Cardiac septum (tissue), 1 donor: Measurements from ENCODE around the gene PPP1R37. TPM values are rescaled to one million over a fixed set of nuclear protein-coding genes. Genes with fewer than 3 reads are reported as not detected.

ENCODE experiments used
- DNase-seq: peaks from one replicate; pipeline ENCODE4 v3.0.0-alpha.2; 2020; ENCODE audit warnings: low spot score
- intact Hi-C: fragments of 100-400 bp; cut with DNase I; formaldehyde crosslinking; loops from one replicate; pipeline ENCODE4 v1.14.0; 2022
- total RNA-seq: library from RNA; stranded (reverse); fragmentation: NEBNext Ultra II Directional; extraction: Animal tissue kit (Norgen Biotek cat#: 25700); gene quantifications from one replicate; pipeline ENCODE4 v1.2.1, GENCODE V29; 2021
- donor health status: DM: no; HTN: no; CAD: no.

The PPP1R37 gene
- total RNA-seq, 1 donor from 2014 or later, result 18.6 TPM

GRCh38 chr19:45175515-45176345 lies 82.8 kb downstream of the PPP1R37 start:
- intact Hi-C loops, result loop anchor here (5.0 kb wide), 2 partner anchors 83 to 98 kb away; partner anchors contain the start of genes GEMIN7, PPP1R37 and ZNF296
- DNase-seq, result no peak

DNA sequence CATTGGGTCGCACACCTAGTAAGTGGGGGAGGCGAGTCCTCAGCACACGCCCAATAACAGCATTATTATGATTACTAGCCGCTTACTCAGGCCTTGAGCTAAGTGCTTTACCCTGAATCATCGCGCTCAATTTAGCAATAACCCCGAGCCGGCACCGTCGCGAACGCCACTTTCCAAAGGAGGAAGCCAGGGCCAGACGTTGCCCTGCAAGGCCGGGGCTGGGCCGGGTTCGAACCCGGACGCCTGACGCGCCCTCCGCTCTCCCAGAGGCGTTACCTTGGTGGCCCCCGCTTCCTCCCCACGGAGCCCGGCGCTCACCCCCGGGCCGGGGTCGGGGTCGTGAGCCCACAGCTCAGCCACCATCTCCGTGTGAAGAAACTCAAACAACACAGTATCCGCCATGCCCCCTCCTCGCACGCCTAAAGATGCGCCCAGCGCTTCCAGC lies 84.9 kb downstream of the PPP1R37 start, which contains the start of gene TRAPPC6A:
TSS of gene TRAPPC6A (minus strand) at position 421 of the 445 bp plus-strand sequence. CDS start at position 402, 19 bp downstream.
- DNase-seq, result no peak
- intact Hi-C loops, result loop anchor here (5.0 kb wide), 2 partner anchors 86 to 101 kb away; partner anchors contain the start of genes GEMIN7, PPP1R37 and ZNF296

GRCh38 chr19:45178262-45179071 lies 85.5 kb downstream of the PPP1R37 start, which contains the start of gene BLOC1S3:
TSS of gene BLOC1S3 (plus strand) at chr19:45178784. CDS start at chr19:45179297, 513 bp downstream.
- intact Hi-C loops, result loop anchor here (5.0 kb wide), 2 partner anchors 86 to 101 kb away; partner anchors contain the start of genes GEMIN7, PPP1R37 and ZNF296
- peak; percentile 100 for DNase-seq

GRCh38 chr19:45179072-45179891 lies 86.3 kb downstream of the PPP1R37 start:
- intact Hi-C loops, result loop anchor here (5.0 kb wide), 2 partner anchors 87 to 102 kb away; partner anchors contain the start of genes GEMIN7, PPP1R37 and ZNF296
- DNase-seq, result no peak

DNA sequence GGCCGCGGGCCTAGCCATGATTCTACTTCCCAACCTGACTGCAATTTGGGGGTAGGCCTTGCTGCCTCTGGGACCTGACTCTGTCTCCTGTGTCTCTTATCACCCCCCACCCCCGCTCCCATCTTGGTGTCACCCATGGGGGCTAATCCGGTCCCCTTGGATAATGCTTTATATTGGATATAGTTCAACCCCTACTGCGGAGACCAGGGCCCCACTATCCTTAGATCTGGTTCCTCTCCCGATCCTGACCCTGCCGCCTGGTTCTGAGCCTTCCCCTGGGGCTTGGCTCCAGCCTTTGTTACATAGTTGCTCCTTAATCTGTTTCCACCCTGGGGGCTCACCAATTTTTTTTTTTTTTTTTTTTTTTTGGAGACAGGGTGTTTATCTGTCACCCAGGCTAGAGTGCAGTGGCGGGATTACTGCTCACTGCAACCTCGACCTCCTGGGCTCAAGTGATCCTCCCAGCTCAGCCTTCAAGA lies 87.0 kb downstream of the PPP1R37 start:
- intact Hi-C loops, result loop anchor here (5.0 kb wide), 2 partner anchors 88 to 103 kb away; partner anchors contain the start of genes GEMIN7, PPP1R37 and ZNF296
- DNase-seq, result no peak

- intact Hi-C loops, result no loop called here
- DNase-seq, result no peak
These were observed 88.0 kb downstream of the PPP1R37 start for GRCh38 chr19:45180936-45181335.

DNA sequence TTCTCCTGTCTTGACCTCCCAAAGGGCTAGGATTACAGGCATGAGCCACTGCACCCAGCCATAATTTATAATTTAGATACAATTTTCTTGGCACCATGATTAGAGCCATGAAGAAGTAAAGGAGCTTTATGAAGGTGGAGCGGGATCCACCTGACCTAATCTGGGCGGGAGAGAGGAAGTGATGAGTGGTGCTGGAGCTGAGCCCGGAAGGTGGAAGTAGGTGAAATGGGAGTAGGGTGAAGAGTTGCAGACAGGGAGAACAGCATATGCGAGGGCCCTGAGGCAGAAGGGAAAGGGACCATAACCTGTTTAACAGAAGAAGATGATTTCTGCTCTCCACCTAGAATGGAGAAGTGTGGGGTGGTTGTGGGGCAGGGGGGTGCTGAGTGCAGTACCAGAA lies 89.8 kb downstream of the PPP1R37 start:
- intact Hi-C loops, result no loop called here

GRCh38 chr19:45184115-45184514 lies 91.1 kb downstream of the PPP1R37 start:
- no peak for DNase-seq
- intact Hi-C loops, result no loop called here

More for the DNA sequence above, 89.8 kb downstream of the PPP1R37 start:
- no peak for DNase-seq

DNA sequence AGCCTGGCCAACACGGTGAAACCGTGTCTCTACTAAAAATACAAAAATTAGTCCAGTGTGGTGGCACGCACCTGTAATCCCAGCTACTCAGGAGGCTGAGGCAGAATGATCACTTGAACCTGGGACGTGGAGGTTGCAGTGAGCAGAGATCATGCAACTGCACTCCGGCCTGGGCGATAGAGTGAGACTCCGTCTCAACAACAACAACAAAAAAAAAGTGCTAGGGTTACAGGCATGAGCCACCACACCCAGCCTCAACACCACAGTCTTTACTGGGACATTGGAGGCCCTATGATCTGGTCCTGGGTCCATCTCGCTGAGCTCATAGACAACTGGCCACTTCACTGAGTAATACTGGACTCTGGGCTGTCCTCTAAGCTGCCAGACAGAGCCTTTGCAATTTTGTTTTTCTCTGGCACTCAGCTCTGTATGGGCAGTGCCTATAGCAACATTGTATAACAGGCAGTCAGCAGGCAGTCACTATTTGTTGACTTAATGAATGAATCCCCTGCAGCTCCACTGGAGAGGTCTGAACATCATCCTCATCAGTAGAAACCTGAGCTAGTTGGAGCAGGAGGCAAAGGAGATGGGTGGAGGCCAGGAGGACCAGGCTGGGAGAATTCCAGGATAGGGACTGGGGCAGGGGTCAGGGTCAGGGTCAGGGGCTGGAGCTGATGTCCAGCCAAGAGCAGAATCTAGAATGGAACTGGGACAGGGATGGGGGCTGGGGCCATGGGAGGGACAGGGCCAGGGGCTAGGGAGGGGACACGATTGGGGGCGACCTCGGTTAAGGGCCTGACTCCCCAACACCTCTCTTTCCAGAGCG lies 93.7 kb downstream of the PPP1R37 start:
- intact Hi-C loops, result no loop called here

DNA sequence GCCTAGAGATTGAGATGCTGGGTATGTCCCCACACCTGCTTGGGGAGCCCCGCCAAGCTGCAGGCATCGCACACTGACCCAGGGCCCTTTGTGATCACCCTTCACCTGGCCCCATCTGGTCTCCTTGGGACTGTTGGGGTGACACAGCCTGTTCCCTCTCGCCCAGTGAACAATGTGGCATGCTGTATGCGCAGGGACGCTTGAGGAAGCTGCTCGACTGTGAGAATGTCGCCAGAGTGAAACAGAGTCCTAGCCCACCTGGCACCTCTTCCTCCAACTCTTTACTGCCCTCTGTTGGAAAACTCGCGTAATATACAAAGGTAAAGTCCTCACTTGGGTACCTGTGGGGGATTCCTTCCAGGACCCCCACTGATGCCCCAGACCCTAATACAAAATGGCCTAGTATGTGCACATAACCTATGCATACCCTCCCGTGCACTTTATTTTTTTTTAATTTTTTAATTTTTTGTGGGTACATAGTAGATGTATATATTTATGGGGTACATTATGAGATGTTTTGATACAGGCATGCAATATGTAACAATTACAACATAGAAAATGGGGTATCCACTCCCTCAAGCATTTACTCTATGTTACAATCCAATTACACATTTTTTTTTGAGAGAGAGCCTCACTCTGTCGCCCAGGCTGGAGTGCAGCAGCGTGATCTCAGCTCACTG lies 94.6 kb downstream of the PPP1R37 start:
- DNase-seq, result no peak
- intact Hi-C loops, result no loop called here

More for the DNA sequence above, 93.7 kb downstream of the PPP1R37 start:
- DNase-seq, result no peak

DNA sequence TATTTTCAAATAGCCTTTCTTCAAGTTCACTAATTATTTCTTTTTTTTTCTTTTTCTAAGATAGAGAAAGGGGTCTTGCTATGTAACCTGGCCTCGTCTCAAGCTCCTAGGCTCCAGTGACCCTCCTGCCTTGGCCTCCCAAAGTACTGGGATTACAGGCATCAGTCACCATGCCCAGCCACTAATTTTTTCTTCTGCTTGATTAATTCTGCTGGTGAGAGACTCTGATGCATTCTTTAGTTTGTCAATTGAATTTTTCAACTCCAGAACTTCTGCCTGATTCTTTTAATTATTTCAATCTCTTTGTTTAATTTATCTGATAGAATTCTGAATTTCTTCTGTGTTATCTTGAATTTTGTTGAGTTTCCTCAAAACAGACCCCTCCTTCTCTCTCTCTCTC lies 97.0 kb downstream of the PPP1R37 start:
- no peak for DNase-seq
- intact Hi-C loops, result loop anchor here (10.0 kb wide), 1 partner anchor 155 kb away; the partner anchor contains the start of gene KLC3

GRCh38 chr19:45191375-45191774 lies 98.4 kb downstream of the PPP1R37 start:
- intact Hi-C loops, result loop anchor here (10.0 kb wide), 1 partner anchor 153 kb away; the partner anchor contains the start of gene KLC3

GRCh38 chr19:45195764-45196163 lies 102.8 kb downstream of the PPP1R37 start:
- DNase-seq, result no peak
- intact Hi-C loops, result loop anchor here (10.0 kb wide), 1 partner anchor 149 kb away; the partner anchor contains the start of gene KLC3

More at GRCh38 chr19:45191375-45191774, 98.4 kb downstream of the PPP1R37 start:
- DNase-seq, result no peak
